ENCODE measurements around the gene PAX7.

DNA sequence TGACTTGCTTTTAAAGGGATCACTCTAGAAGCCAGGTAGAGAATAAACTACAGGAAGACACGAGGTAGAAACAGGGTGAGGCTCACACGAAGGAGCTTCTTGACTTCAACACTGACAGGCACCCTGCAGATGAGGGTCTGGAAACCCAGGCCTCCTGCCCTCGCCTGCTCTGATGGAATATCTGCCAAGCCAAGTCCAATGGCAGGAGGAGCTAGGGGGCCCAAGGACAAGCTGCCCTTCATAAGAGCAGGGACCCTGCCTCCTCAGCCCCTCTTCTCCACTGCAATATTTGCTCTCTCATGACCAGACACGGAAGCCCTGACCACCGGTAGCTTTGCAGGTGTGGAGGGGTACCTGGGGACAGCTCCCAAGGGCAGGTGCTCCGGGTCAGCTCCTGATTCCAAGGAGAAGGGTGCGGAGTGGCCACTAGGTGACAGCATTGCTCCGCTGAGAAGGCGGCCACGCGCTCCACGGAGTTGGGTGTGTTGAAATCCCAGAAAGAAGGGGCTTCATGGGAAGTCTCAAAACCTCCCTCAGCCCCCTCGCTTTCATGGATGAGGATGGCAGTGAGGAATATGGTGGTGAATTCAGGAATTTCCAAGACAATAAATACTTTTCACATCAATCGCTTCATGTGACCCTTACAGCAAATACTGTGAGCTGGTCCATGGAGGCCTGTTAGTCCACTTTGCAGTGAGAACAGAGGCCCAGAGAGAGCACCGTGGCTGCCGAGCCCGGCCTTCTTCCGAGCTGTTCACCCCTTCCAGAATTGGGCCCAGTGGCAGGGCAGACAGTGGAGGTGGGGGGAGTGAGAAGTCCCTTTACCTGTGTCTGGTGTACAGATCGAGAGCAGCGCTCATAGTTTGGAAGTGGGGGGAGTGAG lies 33.2 kb upstream of the PAX7 start:
- TF ChIP-seq, protein P1, sequence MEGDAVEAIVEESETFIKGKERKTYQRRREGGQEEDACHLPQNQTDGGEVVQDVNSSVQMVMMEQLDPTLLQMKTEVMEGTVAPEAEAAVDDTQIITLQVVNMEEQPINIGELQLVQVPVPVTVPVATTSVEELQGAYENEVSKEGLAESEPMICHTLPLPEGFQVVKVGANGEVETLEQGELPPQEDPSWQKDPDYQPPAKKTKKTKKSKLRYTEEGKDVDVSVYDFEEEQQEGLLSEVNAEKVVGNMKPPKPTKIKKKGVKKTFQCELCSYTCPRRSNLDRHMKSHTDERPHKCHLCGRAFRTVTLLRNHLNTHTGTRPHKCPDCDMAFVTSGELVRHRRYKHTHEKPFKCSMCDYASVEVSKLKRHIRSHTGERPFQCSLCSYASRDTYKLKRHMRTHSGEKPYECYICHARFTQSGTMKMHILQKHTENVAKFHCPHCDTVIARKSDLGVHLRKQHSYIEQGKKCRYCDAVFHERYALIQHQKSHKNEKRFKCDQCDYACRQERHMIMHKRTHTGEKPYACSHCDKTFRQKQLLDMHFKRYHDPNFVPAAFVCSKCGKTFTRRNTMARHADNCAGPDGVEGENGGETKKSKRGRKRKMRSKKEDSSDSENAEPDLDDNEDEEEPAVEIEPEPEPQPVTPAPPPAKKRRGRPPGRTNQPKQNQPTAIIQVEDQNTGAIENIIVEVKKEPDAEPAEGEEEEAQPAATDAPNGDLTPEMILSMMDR (conservative IDR thresholded peaks at IDR 0.05 in 1 of 2, IDR thresholded peaks at IDR 0.05 in 1 of 2; ENCODE audit: extremely low read depth in 1 of 2, insufficient read depth in 1 of 2, low read depth in 1 of 2, low read length in 2 of 2) = peak; percentile 91 to 99
- TF ChIP-seq EZH2 (IDR thresholded peaks at IDR 0.05; ENCODE audit: borderline replicate concordance, low read length) = no peak

All from mammary epithelial cell (primary cell).